K562 (cell line): Measurements from ENCODE around the gene ASCC2. TPM values are rescaled to one million over a fixed set of nuclear protein-coding genes. Genes with fewer than 3 reads are reported as not detected.

ENCODE experiments used
- ATF1 ChIP-seq, 2 experiments: fragments of 450-650 bp in 1 of 2; IDR thresholded peaks; 2 replicates each; pipeline ENCODE4 v1.6.1; 2016; ENCODE audit warnings: missing compliant biosample characterization in 1 of 2, missing genetic modification characterization in 1 of 2
- CHD2 ChIP-seq: IDR thresholded peaks from 2 replicates; pipeline ENCODE4 v1.6.1; 2011; ENCODE audit warnings: low read depth, low read length
- CTCF ChIP-seq, 3 experiments: IDR thresholded peaks in 2 of 3; conservative IDR thresholded peaks in 1 of 3; 2 replicates each; pipeline ENCODE4 v1.5.1; 2011 to 2012; ENCODE audit warnings: low read length in 3 of 3, mild to moderate bottlenecking in 3 of 3, control low read depth in 2 of 3, improper control_type of control experiment in 1 of 3, inconsistent platforms in 1 of 3, low read depth in 1 of 3, mixed read lengths in 1 of 3, moderate library complexity in 1 of 3; ENCODE audit not compliant: insufficient read depth in 2 of 3
- E2F5 ChIP-seq: sonication (generic); formaldehyde crosslinking; IDR thresholded peaks from 2 replicates; pipeline ENCODE4 v1.8.0; 2022; ENCODE audit warnings: mild to moderate bottlenecking, missing genetic modification reagents
- FOXA3 ChIP-seq, 2 experiments: fragments of 450-650 bp in 1 of 2; sonication (generic) in 1 of 2; formaldehyde crosslinking; IDR thresholded peaks in 1 of 2; conservative IDR thresholded peaks in 1 of 2; 2 replicates each; pipeline versions ENCODE4 v1.4.0 to v1.8.0; 2020 to 2022; ENCODE audit warnings: mild to moderate bottlenecking in 2 of 2, missing genetic modification reagents in 1 of 2
- MTA2 ChIP-seq: fragments of 450-650 bp; IDR thresholded peaks from 2 replicates; pipeline ENCODE4 v1.6.1; 2016; ENCODE audit warnings: low read depth
- MYBL2 ChIP-seq, 2 experiments: fragments of 450-650 bp in 1 of 2; sonication (generic) in 1 of 2; formaldehyde crosslinking in 1 of 2; IDR thresholded peaks; 2 replicates each; pipeline versions ENCODE4 v1.6.1 to v1.8.1; 2017 to 2022; ENCODE audit warnings: borderline replicate concordance in 1 of 2, inconsistent platforms in 1 of 2, low read depth in 1 of 2, mild to moderate bottlenecking in 1 of 2, missing genetic modification reagents in 1 of 2, moderate library complexity in 1 of 2
- NCOA2 ChIP-seq, 2 experiments: fragments of 450-650 bp; IDR thresholded peaks; 2 replicates each; pipeline ENCODE4 v1.6.1; 2018; ENCODE audit warnings: mild to moderate bottlenecking in 2 of 2, moderate library complexity in 1 of 2; ENCODE audit not compliant: partially characterized antibody in 2 of 2
- SRSF3 ChIP-seq: fragments of 200-400 bp; formaldehyde crosslinking; IDR thresholded peaks from 2 replicates; pipeline ENCODE4 v1.6.1; 2016; ENCODE audit warnings: mild to moderate bottlenecking, low read length, moderate library complexity; ENCODE audit not compliant: insufficient read depth
- ZNF197 ChIP-seq: fragments of 200-800 bp; sonication (Bioruptor generic); IDR thresholded peaks from 2 replicates; pipeline ENCODE4 v1.6.1; 2016; ENCODE audit warnings: low read depth, missing genetic modification characterization, missing compliant biosample characterization
- polyA plus RNA-seq, 8 experiments: library from polyadenylated mRNA; depleted of rRNA in 4 of 8; stranded (reverse) in 5 of 8; unstranded in 3 of 8; fragments of >200 nt; fragmentation: Nextera tagmentation in 2 of 8; fragmentation: Illumina TruSeq in 1 of 8; extraction: Ambion mirVana in 2 of 8; extraction: Trizol in 1 of 8; gene quantifications; 2 replicates each; pipeline versions ENCODE4 v1.2.1 to v1.2.3, GENCODE V29; 2011 to 2014; ENCODE audit warnings: inconsistent platforms in 1 of 8, missing spikeins in 1 of 8
- total RNA-seq, 7 experiments: library from RNA; depleted of rRNA in 6 of 7; stranded (reverse); fragments of >200 nt in 6 of 7; fragmentation: Illumina TruSeq in 2 of 7; extraction: Trizol in 2 of 7; gene quantifications; 2 replicates each; pipeline versions ENCODE4 v1.2.1 to v1.2.3, GENCODE V29; 2011 to 2021; ENCODE audit warnings: low replicate concordance in 1 of 7
- TF ChIP-seq, protein P1 (sequence below), 2 experiments: fragments of 450-650 bp; formaldehyde crosslinking in 1 of 2; IDR thresholded peaks; 2 replicates each; pipeline versions ENCODE4 v1.4.0 to v1.6.1; 2014 to 2020; ENCODE audit warnings: mild to moderate bottlenecking in 2 of 2, borderline replicate concordance in 1 of 2, low read depth in 1 of 2
- TF ChIP-seq, protein P2 (sequence below): fragments of 450-650 bp; formaldehyde crosslinking; IDR thresholded peaks from 2 replicates; pipeline ENCODE4 v1.4.0; 2020; ENCODE audit warnings: mild to moderate bottlenecking, moderate library complexity

Gene ASCC2
- total and polyA plus RNA-seq, 9 of the 15 experiments (the other 6 are each of a cell fraction or from before 2014, with no cell fraction given): 4.0 to 46.7 (median 26.8) TPM

- TF ChIP-seq CTCF (IDR thresholded peaks at IDR 0.05 in 2 of 3, conservative IDR thresholded peaks at IDR 0.05 in 1 of 3; ENCODE audit: insufficient read depth in 2 of 3, low read depth in 1 of 3, low read length in 3 of 3) (0 out of 6 replicates have a peak, but pooled peaks of 1 of the 3 experiments have one; percentile 21), ATF1 (CRISPR knock-in tag; IDR thresholded peaks at IDR 0.05) (no peak), ATF1 (tag; IDR thresholded peaks at IDR 0.05) (peak; percentile 90), NCOA2 (IDR thresholded peaks at IDR 0.05; ENCODE audit: partially characterized antibody in 2 of 2) (peak; percentile 17 to 86), MYBL2 (IDR thresholded peaks at IDR 0.05; ENCODE audit: low read depth) (no peak), MYBL2 (CRISPR knock-in tag; IDR thresholded peaks at IDR 0.05; ENCODE audit: borderline replicate concordance) (no peak), E2F5 (CRISPR knock-in tag) (no peak), ZNF197 (0 out of 2 replicates have a peak, but pooled peaks have one; percentile 43), FOXA3 (CRISPR knock-in tag; conservative IDR thresholded peaks at IDR 0.05 in 1 of 2, IDR thresholded peaks at IDR 0.05 in 1 of 2) (peak in 1 of 2 experiments; percentile 67; a peak in 1 of 4 replicates), MTA2 (peak; percentile 74), SRSF3 (no peak), CHD2 (no peak)
- TF ChIP-seq, protein P1, sequence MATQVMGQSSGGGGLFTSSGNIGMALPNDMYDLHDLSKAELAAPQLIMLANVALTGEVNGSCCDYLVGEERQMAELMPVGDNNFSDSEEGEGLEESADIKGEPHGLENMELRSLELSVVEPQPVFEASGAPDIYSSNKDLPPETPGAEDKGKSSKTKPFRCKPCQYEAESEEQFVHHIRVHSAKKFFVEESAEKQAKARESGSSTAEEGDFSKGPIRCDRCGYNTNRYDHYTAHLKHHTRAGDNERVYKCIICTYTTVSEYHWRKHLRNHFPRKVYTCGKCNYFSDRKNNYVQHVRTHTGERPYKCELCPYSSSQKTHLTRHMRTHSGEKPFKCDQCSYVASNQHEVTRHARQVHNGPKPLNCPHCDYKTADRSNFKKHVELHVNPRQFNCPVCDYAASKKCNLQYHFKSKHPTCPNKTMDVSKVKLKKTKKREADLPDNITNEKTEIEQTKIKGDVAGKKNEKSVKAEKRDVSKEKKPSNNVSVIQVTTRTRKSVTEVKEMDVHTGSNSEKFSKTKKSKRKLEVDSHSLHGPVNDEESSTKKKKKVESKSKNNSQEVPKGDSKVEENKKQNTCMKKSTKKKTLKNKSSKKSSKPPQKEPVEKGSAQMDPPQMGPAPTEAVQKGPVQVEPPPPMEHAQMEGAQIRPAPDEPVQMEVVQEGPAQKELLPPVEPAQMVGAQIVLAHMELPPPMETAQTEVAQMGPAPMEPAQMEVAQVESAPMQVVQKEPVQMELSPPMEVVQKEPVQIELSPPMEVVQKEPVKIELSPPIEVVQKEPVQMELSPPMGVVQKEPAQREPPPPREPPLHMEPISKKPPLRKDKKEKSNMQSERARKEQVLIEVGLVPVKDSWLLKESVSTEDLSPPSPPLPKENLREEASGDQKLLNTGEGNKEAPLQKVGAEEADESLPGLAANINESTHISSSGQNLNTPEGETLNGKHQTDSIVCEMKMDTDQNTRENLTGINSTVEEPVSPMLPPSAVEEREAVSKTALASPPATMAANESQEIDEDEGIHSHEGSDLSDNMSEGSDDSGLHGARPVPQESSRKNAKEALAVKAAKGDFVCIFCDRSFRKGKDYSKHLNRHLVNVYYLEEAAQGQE (IDR thresholded peaks at IDR 0.05; ENCODE audit: borderline replicate concordance): peak; percentile 19; the same call in 1 of the 2 replicates
- TF ChIP-seq, protein P1 (CRISPR knock-in tag; IDR thresholded peaks at IDR 0.05; ENCODE audit: low read depth): no peak
- TF ChIP-seq, protein P2, sequence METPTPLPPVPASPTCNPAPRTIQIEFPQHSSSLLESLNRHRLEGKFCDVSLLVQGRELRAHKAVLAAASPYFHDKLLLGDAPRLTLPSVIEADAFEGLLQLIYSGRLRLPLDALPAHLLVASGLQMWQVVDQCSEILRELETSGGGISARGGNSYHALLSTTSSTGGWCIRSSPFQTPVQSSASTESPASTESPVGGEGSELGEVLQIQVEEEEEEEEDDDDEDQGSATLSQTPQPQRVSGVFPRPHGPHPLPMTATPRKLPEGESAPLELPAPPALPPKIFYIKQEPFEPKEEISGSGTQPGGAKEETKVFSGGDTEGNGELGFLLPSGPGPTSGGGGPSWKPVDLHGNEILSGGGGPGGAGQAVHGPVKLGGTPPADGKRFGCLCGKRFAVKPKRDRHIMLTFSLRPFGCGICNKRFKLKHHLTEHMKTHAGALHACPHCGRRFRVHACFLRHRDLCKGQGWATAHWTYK (CRISPR knock-in tag): no peak
Observed at GRCh38 chr22:29821291-29822016, 16.6 kb downstream of the ASCC2 start (continued).
